Astrocyte (in vitro differentiated cells and primary cell): ENCODE results near the gene SLC39A9.

Source experiments
- EZH2 ChIP-seq: IDR thresholded peaks from 2 replicates; pipeline ENCODE4 v1.6.1; 2012; ENCODE audit warnings: mild to moderate bottlenecking, low read length, inconsistent platforms; ENCODE audit not compliant: insufficient read depth
- TF ChIP-seq, protein P1 (sequence below): IDR thresholded peaks from 2 replicates; pipeline ENCODE4 v1.5.1; 2011; ENCODE audit warnings: low read depth, mild to moderate bottlenecking, inconsistent platforms, low read length, moderate library complexity; ENCODE audit not compliant: insufficient read depth

DNA sequence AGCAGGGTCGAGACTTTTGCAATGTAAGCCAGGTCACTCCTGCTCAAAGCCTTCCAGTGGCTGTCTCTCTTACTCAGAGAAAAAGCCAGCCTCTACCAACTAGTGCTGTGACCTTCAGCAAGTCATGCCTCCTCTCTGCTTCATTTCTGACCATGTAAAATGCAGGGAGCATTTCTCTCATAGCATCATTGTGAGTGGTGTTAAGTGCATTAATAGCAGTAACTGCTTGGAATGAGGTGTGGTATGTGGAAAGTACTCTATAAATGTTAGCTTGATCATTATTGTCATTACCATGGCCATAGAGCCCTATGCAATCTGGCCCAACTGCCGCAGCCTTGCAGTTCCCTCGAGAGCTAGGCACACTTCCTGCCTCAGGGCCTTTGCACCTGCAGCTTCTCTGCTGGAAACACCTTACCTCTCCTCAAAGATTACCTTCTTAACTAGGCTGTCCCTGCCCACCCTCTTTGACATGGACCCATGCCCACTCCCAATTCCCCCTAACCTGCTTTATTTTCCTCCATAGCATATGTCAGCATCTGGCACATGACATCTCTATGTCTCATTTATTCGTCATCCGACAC is 96.9 kb downstream of the SLC39A9 start:
- TF ChIP-seq, protein P1, sequence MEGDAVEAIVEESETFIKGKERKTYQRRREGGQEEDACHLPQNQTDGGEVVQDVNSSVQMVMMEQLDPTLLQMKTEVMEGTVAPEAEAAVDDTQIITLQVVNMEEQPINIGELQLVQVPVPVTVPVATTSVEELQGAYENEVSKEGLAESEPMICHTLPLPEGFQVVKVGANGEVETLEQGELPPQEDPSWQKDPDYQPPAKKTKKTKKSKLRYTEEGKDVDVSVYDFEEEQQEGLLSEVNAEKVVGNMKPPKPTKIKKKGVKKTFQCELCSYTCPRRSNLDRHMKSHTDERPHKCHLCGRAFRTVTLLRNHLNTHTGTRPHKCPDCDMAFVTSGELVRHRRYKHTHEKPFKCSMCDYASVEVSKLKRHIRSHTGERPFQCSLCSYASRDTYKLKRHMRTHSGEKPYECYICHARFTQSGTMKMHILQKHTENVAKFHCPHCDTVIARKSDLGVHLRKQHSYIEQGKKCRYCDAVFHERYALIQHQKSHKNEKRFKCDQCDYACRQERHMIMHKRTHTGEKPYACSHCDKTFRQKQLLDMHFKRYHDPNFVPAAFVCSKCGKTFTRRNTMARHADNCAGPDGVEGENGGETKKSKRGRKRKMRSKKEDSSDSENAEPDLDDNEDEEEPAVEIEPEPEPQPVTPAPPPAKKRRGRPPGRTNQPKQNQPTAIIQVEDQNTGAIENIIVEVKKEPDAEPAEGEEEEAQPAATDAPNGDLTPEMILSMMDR: no peak
- no peak for TF ChIP-seq EZH2
